HG03460 (cell line): ENCODE measurements around the gene TAS2R1.

Experiments used
- ATAC-seq: cut with Tn5 transposase; IDR thresholded peaks from one replicate; pipeline ENCODE4 v1.9.1; 2021; ENCODE audit not compliant: unreplicated experiment

Gene TAS2R1

GRCh38 chr5:9589049-9589835 is 40.9 kb downstream of the TAS2R1 start:
- ATAC-seq, result no peak

- ATAC-seq, result no peak
Measured at GRCh38 chr5:9588254-9588653, 41.9 kb downstream of the TAS2R1 start.

GRCh38 chr5:9587135-9587534 is 43.0 kb downstream of the TAS2R1 start:
- no peak for ATAC-seq

GRCh38 chr5:9582406-9582805 is 47.7 kb downstream of the TAS2R1 start:
- no peak for ATAC-seq
